Muscle layer of duodenum (tissue), 2 donors: ENCODE measurements around the gene MRM1.

Experiments used
- H3K27ac ChIP-seq: one replicate; pipeline ENCODE4 v1.7.0; 2013; ENCODE audit warnings: mild to moderate bottlenecking, low read length
- H3K27me3 ChIP-seq: one replicate; pipeline ENCODE4 v1.7.0; 2013; ENCODE audit warnings: low read depth, mild to moderate bottlenecking, control low read depth, low read length
- H3K36me3 ChIP-seq, 2 donors: one replicate each; pipeline ENCODE4 v1.7.0; 2013; ENCODE audit warnings: low read length in 2 of 2, control low read depth in 1 of 2, mild to moderate bottlenecking in 1 of 2; ENCODE audit not compliant: insufficient read depth in 2 of 2, control insufficient read depth in 1 of 2
- H3K4me1 ChIP-seq, 2 donors: one replicate each; pipeline ENCODE4 v1.7.0; 2013; ENCODE audit warnings: low read length in 2 of 2, mild to moderate bottlenecking in 2 of 2, control low read depth in 1 of 2, moderate library complexity in 1 of 2; ENCODE audit not compliant: insufficient read depth in 2 of 2, control insufficient read depth in 1 of 2
- H3K4me3 ChIP-seq, 2 donors: one replicate each; pipeline ENCODE4 v1.7.0; 2013; ENCODE audit warnings: low read length in 2 of 2, low read depth in 1 of 2, mild to moderate bottlenecking in 1 of 2
- H3K9me3 ChIP-seq, 2 donors: one replicate each; pipeline ENCODE4 v1.7.0; 2013; ENCODE audit warnings: low read length in 2 of 2, control low read depth in 1 of 2, mild to moderate bottlenecking in 1 of 2; ENCODE audit not compliant: control insufficient read depth in 1 of 2
- donor health status: healthy.

MRM1 gene

GRCh38 chr17:36616061-36617029 lies 15.0 kb downstream of the MRM1 start:
- no peaks in the 10 kb centered on the region for H3K4me1 ChIP-seq
- H3K27me3 ChIP-seq: peaks cover 13% of the 10 kb centered on the region
- no peak overlapping the region for H3K4me3 ChIP-seq
- no peak overlapping the region for H3K27ac ChIP-seq
- no peaks in the 10 kb centered on the region for H3K9me3 ChIP-seq
- no peaks in the 10 kb centered on the region for H3K36me3 ChIP-seq

DNA sequence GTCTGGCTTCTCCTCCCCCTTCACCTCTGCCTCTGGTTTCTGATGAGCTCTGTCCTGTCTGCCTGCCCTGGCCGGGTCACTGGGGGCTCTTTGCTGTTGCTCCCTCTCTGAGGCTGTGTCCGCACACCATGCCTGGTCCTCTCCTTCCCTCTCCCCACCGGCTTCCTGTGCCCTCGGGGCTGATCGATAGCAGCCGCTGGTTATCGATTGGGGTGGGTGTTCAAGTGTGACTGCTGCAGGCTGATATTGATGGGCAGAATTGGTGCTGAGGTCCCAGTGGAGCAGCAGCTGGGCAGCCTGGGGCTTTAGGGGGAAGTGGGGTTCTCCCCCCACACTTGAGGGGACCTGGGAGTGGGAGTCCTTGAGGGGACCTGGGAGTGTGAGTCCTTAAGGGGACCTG lies 16.4 kb downstream of the MRM1 start:
- Histone ChIP-seq H3K9me3 (no peaks in the 10 kb centered on the region), H3K4me1 (no peaks in the 10 kb centered on the region), H3K27ac (no peak overlapping the region), H3K36me3 (no peaks in the 10 kb centered on the region), H3K4me3 (no peak overlapping the region), H3K27me3 (peaks cover 8% of the 10 kb centered on the region)

DNA sequence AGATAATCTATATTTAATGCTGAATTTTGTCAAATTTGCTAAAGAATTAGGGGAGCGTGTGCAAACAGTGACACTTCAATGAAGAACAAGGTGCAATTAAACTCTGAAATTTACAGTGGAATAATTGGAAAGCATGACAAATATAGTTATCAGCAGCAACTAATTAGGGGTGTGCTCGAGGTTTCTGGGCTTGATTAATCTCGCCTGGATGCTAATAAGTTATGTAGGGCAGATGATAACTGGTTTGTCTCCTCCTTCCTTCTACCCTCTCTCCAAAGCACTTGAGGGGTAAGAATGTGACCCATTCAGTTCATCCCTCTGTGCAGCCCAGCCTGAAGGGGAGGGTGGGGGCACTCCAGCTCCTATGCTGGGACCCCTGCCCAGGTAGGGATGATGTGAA lies 21.9 kb downstream of the MRM1 start:
- Histone ChIP-seq H3K4me3 (no peak overlapping the region), H3K36me3 (no peaks in the 10 kb centered on the region), H3K4me1 (no peaks in the 10 kb centered on the region), H3K9me3 (no peaks in the 10 kb centered on the region), H3K27me3 (no peaks in the 10 kb centered on the region), H3K27ac (no peak overlapping the region)

GRCh38 chr17:36625188-36625587 lies 23.8 kb downstream of the MRM1 start:
- Histone ChIP-seq H3K27ac (no peak overlapping the region), H3K36me3 (no peaks in the 10 kb centered on the region), H3K9me3 (no peaks in the 10 kb centered on the region), H3K4me1 (no peaks in the 10 kb centered on the region), H3K4me3 (no peak overlapping the region), H3K27me3 (no peaks in the 10 kb centered on the region)

DNA sequence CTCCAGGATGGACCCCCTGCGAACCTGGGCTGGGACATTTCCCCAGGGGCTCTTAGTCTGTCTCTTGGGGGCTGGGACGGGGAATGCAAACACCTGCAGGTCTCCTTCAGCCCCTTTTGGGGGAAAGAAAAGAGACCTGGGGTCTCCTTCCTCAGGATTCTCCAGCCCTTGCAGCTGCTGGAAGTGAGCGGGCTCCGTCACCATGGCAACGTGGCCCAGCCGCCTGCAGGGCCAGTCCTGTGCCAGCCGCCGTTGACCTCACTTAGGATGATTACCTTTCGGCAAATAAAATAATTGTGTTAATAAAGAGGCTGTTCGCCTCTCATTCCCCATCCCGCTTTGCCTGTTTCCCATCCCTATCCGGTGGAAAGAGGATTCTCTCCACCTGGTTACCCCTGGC lies 25.7 kb downstream of the MRM1 start:
- Histone ChIP-seq H3K36me3 (no peaks in the 10 kb centered on the region), H3K9me3 (no peaks in the 10 kb centered on the region), H3K4me3 (no peak overlapping the region), H3K27ac (no peak overlapping the region), H3K4me1 (no peaks in the 10 kb centered on the region), H3K27me3 (no peaks in the 10 kb centered on the region)

DNA sequence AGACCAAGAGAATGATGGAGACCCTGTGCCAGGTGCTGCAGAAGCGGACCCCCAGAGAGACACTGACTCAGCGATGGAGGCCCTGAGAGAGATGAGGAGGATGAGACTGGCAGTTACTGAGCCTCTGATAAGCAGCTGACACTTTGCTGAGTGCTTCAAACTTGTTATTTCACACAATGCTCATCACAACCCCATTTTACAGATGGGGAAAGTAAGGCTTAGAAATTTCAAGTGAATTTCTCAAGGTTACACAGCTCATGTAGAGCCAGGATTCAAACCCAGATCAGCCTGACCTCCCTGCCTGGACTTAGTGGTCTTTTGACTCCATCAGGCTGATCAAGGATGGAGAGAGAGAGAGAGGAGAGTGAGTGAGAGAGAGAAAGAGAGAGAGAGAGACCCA lies 27.2 kb downstream of the MRM1 start:
- H3K4me3 ChIP-seq: no peak overlapping the region
- H3K27ac ChIP-seq: no peak overlapping the region
- H3K27me3 ChIP-seq: peaks cover 5% of the 10 kb centered on the region
- no peaks in the 10 kb centered on the region for H3K36me3 ChIP-seq
- no peaks in the 10 kb centered on the region for H3K9me3 ChIP-seq
- H3K4me1 ChIP-seq: no peaks in the 10 kb centered on the region

DNA sequence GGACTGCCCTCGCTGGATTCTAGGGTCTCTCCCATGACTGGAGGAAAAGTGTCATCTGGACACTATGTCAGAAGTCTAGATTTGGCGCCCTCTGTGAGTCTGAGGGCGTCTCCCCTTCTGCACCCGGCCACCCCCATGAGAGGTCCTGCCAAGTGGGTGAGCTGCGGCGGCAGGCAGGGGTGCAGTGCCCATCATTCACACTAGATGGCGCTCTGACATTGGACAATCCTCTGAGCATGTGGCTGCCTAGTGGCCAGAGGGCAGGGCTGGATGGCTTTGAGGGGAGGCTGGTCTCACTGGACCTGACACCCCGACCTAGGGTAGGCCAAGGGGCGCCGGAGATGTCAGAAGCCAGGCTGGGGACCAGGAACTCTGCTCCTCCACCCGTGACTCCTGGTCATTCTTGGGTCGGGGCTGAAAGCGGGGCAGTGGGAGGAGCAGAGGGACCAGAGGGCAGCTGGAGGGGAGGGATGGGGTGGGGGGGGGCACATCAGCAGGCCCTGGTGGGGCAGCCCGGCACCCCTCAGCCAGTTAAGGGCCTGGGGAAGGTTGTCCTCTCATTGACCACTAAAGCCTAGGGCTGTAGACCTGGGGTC lies 28.0 kb downstream of the MRM1 start:
- Histone ChIP-seq H3K9me3 (no peaks in the 10 kb centered on the region), H3K27me3 (peaks cover 5% of the 10 kb centered on the region), H3K4me1 (no peaks in the 10 kb centered on the region), H3K27ac (no peak overlapping the region), H3K36me3 (no peaks in the 10 kb centered on the region), H3K4me3 (no peak overlapping the region)

GRCh38 chr17:36629970-36630502 lies 28.7 kb downstream of the MRM1 start:
- Histone ChIP-seq H3K27me3 (peaks cover 9% of the 10 kb centered on the region), H3K4me1 (no peaks in the 10 kb centered on the region), H3K9me3 (no peaks in the 10 kb centered on the region), H3K36me3 (no peaks in the 10 kb centered on the region), H3K4me3 (no peak overlapping the region), H3K27ac (no peak overlapping the region)

- H3K4me3 ChIP-seq: no peak overlapping the region
- no peaks in the 10 kb centered on the region for H3K4me1 ChIP-seq
- H3K9me3 ChIP-seq: no peaks in the 10 kb centered on the region
- H3K27ac ChIP-seq: no peak overlapping the region
- H3K27me3 ChIP-seq: peaks cover 12% of the 10 kb centered on the region
- no peaks in the 10 kb centered on the region for H3K36me3 ChIP-seq
Measured at GRCh38 chr17:36631022-36631421, 29.6 kb downstream of the MRM1 start.

- Histone ChIP-seq H3K27me3 (peaks cover 12% of the 10 kb centered on the region), H3K36me3 (no peaks in the 10 kb centered on the region), H3K9me3 (no peaks in the 10 kb centered on the region), H3K4me3 (no peak overlapping the region), H3K4me1 (no peaks in the 10 kb centered on the region), H3K27ac (no peak overlapping the region)
Measured at GRCh38 chr17:36632916-36633771, 31.8 kb downstream of the MRM1 start.

GRCh38 chr17:36640346-36640745 lies 39.0 kb downstream of the MRM1 start:
- H3K27ac ChIP-seq: no peak overlapping the region
- peaks cover 0 to 17% of the 10 kb centered on the region in 2 donors for H3K4me1 ChIP-seq
- H3K9me3 ChIP-seq: no peaks in the 10 kb centered on the region
- peaks cover 48% of the 10 kb centered on the region for H3K27me3 ChIP-seq
- no peak overlapping the region for H3K4me3 ChIP-seq
- H3K36me3 ChIP-seq: no peaks in the 10 kb centered on the region
